Mesendoderm (in vitro differentiated cells): ENCODE measurements around the gene HMCN1.

ENCODE experiments used
- DNase-seq: peaks from one replicate; pipeline ENCODE4 v3.0.0; 2013
- H2AK5ac ChIP-seq: 2 replicates; pipeline ENCODE4 v1.6.1; 2013; ENCODE audit warnings: low read length, inconsistent platforms
- H2BK120ac ChIP-seq: 2 replicates; pipeline ENCODE4 v1.6.1; 2013; ENCODE audit warnings: low read depth, mild to moderate bottlenecking, low read length, moderate library complexity, mixed read lengths
- H2BK15ac ChIP-seq: replicated peaks from 2 replicates; pipeline ENCODE4 v1.6.1; 2013; ENCODE audit warnings: low read depth, mild to moderate bottlenecking, moderate library complexity
- H2BK5ac ChIP-seq: 2 replicates; pipeline ENCODE4 v1.6.1; 2013; ENCODE audit warnings: low read length, inconsistent platforms
- H3K18ac ChIP-seq: 2 replicates; pipeline ENCODE4 v1.6.1; 2013; ENCODE audit warnings: mild to moderate bottlenecking, low read length, mixed read lengths
- H3K23ac ChIP-seq: one replicate; pipeline ENCODE4 v1.6.1; 2013; ENCODE audit warnings: low read length
- H3K27ac ChIP-seq: 2 replicates; pipeline ENCODE4 v1.5.1; 2013; ENCODE audit warnings: low read depth, mild to moderate bottlenecking, inconsistent platforms, low read length, moderate library complexity
- H3K27me3 ChIP-seq: 2 replicates; pipeline ENCODE4 v1.6.1; 2013; ENCODE audit warnings: low read length, control low read depth, mild to moderate bottlenecking, inconsistent platforms; ENCODE audit not compliant: insufficient read depth, poor library complexity
- H3K36me3 ChIP-seq: 2 replicates; pipeline ENCODE4 v1.6.1; 2013; ENCODE audit warnings: low read length, inconsistent platforms; ENCODE audit not compliant: control insufficient read depth, insufficient read depth
- H3K4ac ChIP-seq: one replicate; pipeline ENCODE4 v1.6.1; 2013; ENCODE audit warnings: low read depth, mild to moderate bottlenecking, low read length, moderate library complexity
- H3K4me1 ChIP-seq: 2 replicates; pipeline ENCODE4 v1.6.1; 2013; ENCODE audit warnings: low read depth, low read length, inconsistent platforms; ENCODE audit not compliant: control insufficient read depth
- H3K4me2 ChIP-seq: 2 replicates; pipeline ENCODE4 v1.6.1; 2013; ENCODE audit warnings: low read length
- H3K4me3 ChIP-seq: 2 replicates; pipeline ENCODE4 v1.5.1; 2013; ENCODE audit warnings: mild to moderate bottlenecking, low read length
- H3K56ac ChIP-seq: one replicate; pipeline ENCODE4 v1.6.1; 2013; ENCODE audit warnings: low read length
- H3K79me1 ChIP-seq: 2 replicates; pipeline ENCODE4 v1.6.1; 2013; ENCODE audit warnings: low read length, inconsistent platforms
- H3K79me2 ChIP-seq: 2 replicates; pipeline ENCODE4 v1.6.1; 2013; ENCODE audit warnings: mild to moderate bottlenecking, low read length; ENCODE audit not compliant: control insufficient read depth, insufficient read depth
- H3K9ac ChIP-seq: 2 replicates; pipeline ENCODE4 v1.6.1; 2013; ENCODE audit warnings: low read length, inconsistent platforms
- H4K5ac ChIP-seq: one replicate; pipeline ENCODE4 v1.6.1; 2013; ENCODE audit warnings: low read length
- H4K8ac ChIP-seq: one replicate; pipeline ENCODE4 v1.6.1; 2013; ENCODE audit warnings: low read depth, mild to moderate bottlenecking, control low read depth, low read length, moderate library complexity
- WGBS: extraction: QIAGEN DNeasy Blood & Tissue Kit; methylation state at CpG from one replicate; pipeline ENCODE4 v1.1.7; 2013; ENCODE audit warnings: low lambda C conversion rate, missing lambda C conversion rate; ENCODE audit not compliant: insufficient coverage; ENCODE audit errors: extremely low coverage; 5-methylcytosine and 5-hydroxymethylcytosine counted together

HMCN1 gene

GRCh38 chr1:186118724-186119123 is 384.5 kb downstream of the HMCN1 start:
- no peak overlapping the region for H3K4me2 ChIP-seq
- no peak overlapping the region for H4K8ac ChIP-seq
- WGBS: no CpG with 5 or more reads among the region's 1 CpG
- H3K9ac ChIP-seq: no peak overlapping the region
- no peak overlapping the region for H3K56ac ChIP-seq
- no peak overlapping the region for H4K5ac ChIP-seq
- H3K18ac ChIP-seq: no peak overlapping the region
- DNase-seq: no peak
- no peaks in the 10 kb centered on the region for H3K36me3 ChIP-seq
- no peaks in the 10 kb centered on the region for H3K79me2 ChIP-seq
- H3K23ac ChIP-seq: no peak overlapping the region
- H3K27ac ChIP-seq: no peak overlapping the region
- H3K4me3 ChIP-seq: no peak overlapping the region
- H2BK15ac ChIP-seq: no peak overlapping the region
- H3K79me1 ChIP-seq: no peaks in the 10 kb centered on the region
- no peak overlapping the region for H2BK5ac ChIP-seq
- no peak overlapping the region for H2BK120ac ChIP-seq
- no peak overlapping the region for H2AK5ac ChIP-seq
- H3K4me1 ChIP-seq: no peaks in the 10 kb centered on the region
- H3K27me3 ChIP-seq: no peaks in the 10 kb centered on the region
- H3K4ac ChIP-seq: no peak overlapping the region

- H3K27ac ChIP-seq: no peak overlapping the region
- no peaks in the 10 kb centered on the region for H3K79me2 ChIP-seq
- no peak overlapping the region for H3K9ac ChIP-seq
- H3K27me3 ChIP-seq: no peaks in the 10 kb centered on the region
- no peaks in the 10 kb centered on the region for H3K36me3 ChIP-seq
- H4K5ac ChIP-seq: no peak overlapping the region
- no peak overlapping the region for H3K4ac ChIP-seq
- H3K56ac ChIP-seq: no peak overlapping the region
- no peak for DNase-seq
- H3K4me3 ChIP-seq: no peak overlapping the region
- no peak overlapping the region for H2BK15ac ChIP-seq
- no peak overlapping the region for H2AK5ac ChIP-seq
- WGBS: no CpG with 5 or more reads among the region's 9 CpGs
- no peak overlapping the region for H4K8ac ChIP-seq
- no peak overlapping the region for H3K23ac ChIP-seq
- H3K4me1 ChIP-seq: no peaks in the 10 kb centered on the region
- no peak overlapping the region for H2BK5ac ChIP-seq
- H2BK120ac ChIP-seq: no peak overlapping the region
- H3K18ac ChIP-seq: no peak overlapping the region
- H3K79me1 ChIP-seq: no peaks in the 10 kb centered on the region
- no peak overlapping the region for H3K4me2 ChIP-seq
These were observed 388.6 kb downstream of the HMCN1 start for GRCh38 chr1:186122837-186123236.

- Histone ChIP-seq H3K27me3 (no peaks in the 10 kb centered on the region), H3K36me3 (no peaks in the 10 kb centered on the region), H4K8ac (no peak overlapping the region), H3K56ac (no peak overlapping the region), H2AK5ac (no peak overlapping the region), H3K27ac (no peak overlapping the region), H3K4me1 (no peaks in the 10 kb centered on the region), H2BK15ac (no peak overlapping the region), H3K4me2 (no peak overlapping the region), H2BK5ac (no peak overlapping the region), H4K5ac (no peak overlapping the region), H2BK120ac (no peak overlapping the region), H3K9ac (no peak overlapping the region), H3K79me1 (no peaks in the 10 kb centered on the region), H3K4me3 (no peak overlapping the region), H3K18ac (no peak overlapping the region), H3K4ac (no peak overlapping the region), H3K23ac (no peak overlapping the region), H3K79me2 (no peaks in the 10 kb centered on the region)
- WGBS: no CpG with 5 or more reads among the region's 4 CpGs
- DNase-seq: no peak
These were observed 390.8 kb downstream of the HMCN1 start for GRCh38 chr1:186125035-186125434.

- no peak overlapping the region for H3K4me2 ChIP-seq
- no peak overlapping the region for H2BK5ac ChIP-seq
- DNase-seq: no peak
- H3K79me2 ChIP-seq: no peaks in the 10 kb centered on the region
- H3K4ac ChIP-seq: no peak overlapping the region
- H2BK120ac ChIP-seq: no peak overlapping the region
- no CpG with 5 or more reads among the region's 3 CpGs for WGBS
- no peak overlapping the region for H3K23ac ChIP-seq
- no peak overlapping the region for H4K5ac ChIP-seq
- no peak overlapping the region for H3K9ac ChIP-seq
- H3K4me1 ChIP-seq: no peaks in the 10 kb centered on the region
- H3K56ac ChIP-seq: no peak overlapping the region
- H3K27me3 ChIP-seq: no peaks in the 10 kb centered on the region
- H4K8ac ChIP-seq: no peak overlapping the region
- no peak overlapping the region for H3K18ac ChIP-seq
- no peaks in the 10 kb centered on the region for H3K79me1 ChIP-seq
- H2AK5ac ChIP-seq: no peak overlapping the region
- H3K27ac ChIP-seq: no peak overlapping the region
- H3K4me3 ChIP-seq: no peak overlapping the region
- no peak overlapping the region for H2BK15ac ChIP-seq
- H3K36me3 ChIP-seq: no peaks in the 10 kb centered on the region
These were observed 391.3 kb downstream of the HMCN1 start for GRCh38 chr1:186125511-186125910.

GRCh38 chr1:186129758-186130157 is 395.6 kb downstream of the HMCN1 start:
- no CpG with 5 or more reads among the region's 4 CpGs for WGBS
- Histone ChIP-seq H3K79me1 (no peaks in the 10 kb centered on the region), H3K27ac (no peak overlapping the region), H3K23ac (no peak overlapping the region), H2AK5ac (no peak overlapping the region), H3K36me3 (no peaks in the 10 kb centered on the region), H3K4me1 (no peaks in the 10 kb centered on the region), H3K4me2 (no peak overlapping the region), H3K9ac (no peak overlapping the region), H3K79me2 (no peaks in the 10 kb centered on the region), H2BK15ac (no peak overlapping the region), H2BK5ac (no peak overlapping the region), H3K56ac (no peak overlapping the region), H4K5ac (no peak overlapping the region), H4K8ac (no peak overlapping the region), H3K4ac (no peak overlapping the region), H3K18ac (no peak overlapping the region), H3K27me3 (no peaks in the 10 kb centered on the region), H2BK120ac (no peak overlapping the region), H3K4me3 (no peak overlapping the region)
- no peak for DNase-seq

- no peak overlapping the region for H2BK15ac ChIP-seq
- no CpG with 5 or more reads among the region's 4 CpGs for WGBS
- H3K36me3 ChIP-seq: no peaks in the 10 kb centered on the region
- H4K5ac ChIP-seq: no peak overlapping the region
- H3K4me1 ChIP-seq: no peaks in the 10 kb centered on the region
- no peak overlapping the region for H3K9ac ChIP-seq
- H3K4ac ChIP-seq: no peak overlapping the region
- no peak overlapping the region for H3K4me2 ChIP-seq
- H3K4me3 ChIP-seq: no peak overlapping the region
- H2BK5ac ChIP-seq: no peak overlapping the region
- no peaks in the 10 kb centered on the region for H3K79me2 ChIP-seq
- no peak for DNase-seq
- H3K27ac ChIP-seq: no peak overlapping the region
- H3K27me3 ChIP-seq: no peaks in the 10 kb centered on the region
- no peak overlapping the region for H3K23ac ChIP-seq
- H3K79me1 ChIP-seq: no peaks in the 10 kb centered on the region
- H2BK120ac ChIP-seq: no peak overlapping the region
- H3K56ac ChIP-seq: no peak overlapping the region
- H4K8ac ChIP-seq: no peak overlapping the region
- H2AK5ac ChIP-seq: no peak overlapping the region
- H3K18ac ChIP-seq: no peak overlapping the region
These were observed 404.9 kb downstream of the HMCN1 start for GRCh38 chr1:186139115-186139514.
